Stimulated activated CD8-positive, alpha-beta memory T cell treated with anti-CD3 and anti-CD28 coated beads, Interleukin-2, amount 100 ng/mL, for 48 hours (primary cell): Measurements from ENCODE around the gene UBE3B.

Source experiments
- DNase-seq, 2 donors: peaks; one replicate each; pipeline ENCODE4 v3.0.0-alpha.2; 2020; ENCODE audit warnings: low read depth in 2 of 2

Gene UBE3B

GRCh38 chr12:109448707-109449390 is 28.6 kb upstream of the UBE3B start:
- DNase-seq: no peak

- DNase-seq: no peak
These were observed 27.4 kb upstream of the UBE3B start for GRCh38 chr12:109449845-109450532.

- DNase-seq: no peak
These were observed 26.5 kb upstream of the UBE3B start for GRCh38 chr12:109450980-109451379.

- DNase-seq: no peak
These were observed 26.0 kb upstream of the UBE3B start for GRCh38 chr12:109451400-109451799.

GRCh38 chr12:109452489-109452888 is 24.9 kb upstream of the UBE3B start:
- no peak for DNase-seq

- DNase-seq: no peak
These were observed 21.7 kb upstream of the UBE3B start for GRCh38 chr12:109455706-109456105.

- no peak for DNase-seq
These were observed 19.3 kb upstream of the UBE3B start for GRCh38 chr12:109458086-109458485.

GRCh38 chr12:109458771-109459208 is 18.6 kb upstream of the UBE3B start:
- DNase-seq: no peak

GRCh38 chr12:109459247-109459646 is 18.2 kb upstream of the UBE3B start:
- DNase-seq: no peak

GRCh38 chr12:109460538-109460937 is 16.9 kb upstream of the UBE3B start:
- no peak for DNase-seq

GRCh38 chr12:109461049-109461845 is 16.2 kb upstream of the UBE3B start:
- DNase-seq: no peak

GRCh38 chr12:109461846-109462756 is 15.3 kb upstream of the UBE3B start:
- DNase-seq: no peak

- DNase-seq: no peak
These were observed 14.4 kb upstream of the UBE3B start for GRCh38 chr12:109462868-109463692.

GRCh38 chr12:109463756-109464155 is 13.7 kb upstream of the UBE3B start:
- no peak for DNase-seq

- no peak for DNase-seq
These were observed 12.6 kb upstream of the UBE3B start for GRCh38 chr12:109464642-109465351.

GRCh38 chr12:109466305-109466704 is 11.1 kb upstream of the UBE3B start:
- no peak for DNase-seq

GRCh38 chr12:109466821-109467220 is 10.6 kb upstream of the UBE3B start:
- DNase-seq: no peak

GRCh38 chr12:109467978-109468676 is 9.3 kb upstream of the UBE3B start:
- no peak for DNase-seq

- no peak for DNase-seq
These were observed 7.9 kb upstream of the UBE3B start for GRCh38 chr12:109469517-109469916.
